ENCODE results near the gene RNF207. TPM values are rescaled to one million over a fixed set of nuclear protein-coding genes. Genes with fewer than 3 reads are reported as not detected.

Gene RNF207
- total RNA-seq, 4 donors from 2014 or later, result 56.9 to 153 (median 118) TPM

GRCh38 chr1:6199298-6200187, 6.4 kb upstream of the RNF207 start, which contains the start of gene RPL22:
Gene RPL22, minus strand, starts transcription at chr1:6199595. Its CDS starts 22 bp downstream, at chr1:6199573.
- TF ChIP-seq POLR2A (IDR thresholded peaks at IDR 0.05) (peak; percentile 46 to 79), CTCF (IDR thresholded peaks at IDR 0.05) (peak in 3 of 6 experiments; percentile 3 to 28 (median 10))
- H3K27me3 ChIP-seq, result no peaks in the 10 kb centered on the region
- DNase-seq, result peak; percentile 97 to 100 (median 99)
- peak within 1 kb of the TSS; percentile 81 to 100 (median 91) for H3K4me3 ChIP-seq
- H3K27ac ChIP-seq, result peak within 1 kb of the TSS; percentile 67 to 83 (median 79)
- H3K4me1 ChIP-seq, result peaks cover 0 to 24% (median 12%) of the 10 kb centered on the region in 4 donors
- no peaks in the 10 kb centered on the region for H3K9me3 ChIP-seq
- peaks cover 0 to 20% (median 0%) of the 10 kb centered on the region in 3 donors for H3K36me3 ChIP-seq

DNA sequence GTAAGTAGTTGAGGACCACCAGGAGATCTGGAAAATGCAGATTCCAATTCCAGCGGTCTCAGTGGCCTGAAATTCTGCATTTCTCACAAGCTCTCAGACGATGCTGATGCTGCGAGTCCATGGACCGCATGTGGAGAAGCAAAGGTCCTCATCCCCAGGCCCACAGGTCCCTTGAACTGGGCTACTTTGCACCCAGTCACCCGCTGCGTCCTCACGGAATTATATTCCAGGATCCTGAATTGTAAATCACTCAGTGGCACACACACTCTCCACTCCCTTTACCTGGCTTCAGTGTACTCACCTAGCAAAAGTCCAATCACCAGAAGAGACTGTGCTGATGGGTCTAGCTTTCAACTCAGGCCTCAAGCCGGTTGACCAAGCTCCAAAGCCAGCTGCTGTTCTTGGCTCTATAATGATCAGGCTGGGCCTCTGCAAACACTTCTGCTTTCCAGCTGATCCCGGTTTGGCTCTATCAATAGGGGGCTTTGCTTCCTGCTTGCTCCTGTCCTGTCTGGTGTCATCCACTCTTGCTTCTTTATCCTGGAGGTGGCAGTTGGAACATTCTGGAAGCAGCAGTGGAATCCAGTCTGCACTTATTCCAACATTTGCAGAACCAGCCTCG, 5.6 kb upstream of the RNF207 start:
- Histone ChIP-seq H3K4me1 (peaks cover 0 to 31% (median 18%) of the 10 kb centered on the region in 4 donors), H3K27me3 (no peaks in the 10 kb centered on the region), H3K27ac (peak overlapping the region; percentile 67 to 83 (median 79)), H3K36me3 (peaks cover 0 to 13% (median 0%) of the 10 kb centered on the region in 3 donors), H3K4me3 (peak overlapping the region; percentile 81 to 100 (median 91)), H3K9me3 (no peaks in the 10 kb centered on the region)
- TF ChIP-seq CTCF (IDR thresholded peaks at IDR 0.05) (no peak), POLR2A (IDR thresholded peaks at IDR 0.05) (no peak)
- DNase-seq, result no peak

DNA sequence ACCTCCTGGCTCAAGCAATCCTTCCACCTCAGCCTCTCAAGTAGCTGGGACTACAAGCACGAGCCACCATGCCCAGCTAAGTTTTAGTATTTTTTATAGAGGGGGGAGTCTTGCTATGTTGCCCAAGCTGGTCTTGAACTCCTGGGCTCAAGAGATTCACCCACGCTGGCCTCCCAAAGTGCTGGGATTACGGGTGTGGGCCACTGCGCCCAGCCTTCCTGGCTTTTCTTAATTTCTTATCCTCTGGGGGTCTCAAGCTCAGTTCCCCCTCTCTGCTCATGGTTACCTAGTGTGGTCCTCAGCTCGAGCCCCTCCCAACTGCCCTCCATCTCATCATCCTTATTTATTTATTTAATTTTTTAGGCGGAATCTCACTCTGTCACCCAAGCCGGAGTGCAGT, 3.7 kb upstream of the RNF207 start:
- no peak for TF ChIP-seq POLR2A (IDR thresholded peaks at IDR 0.05)
- TF ChIP-seq CTCF (IDR thresholded peaks at IDR 0.05), result no peak
- no peak for DNase-seq

GRCh38 chr1:6206520-6206855, 569 bp downstream of the RNF207 start:
- H3K9me3 ChIP-seq, result no peaks in the 10 kb centered on the region
- no peak for DNase-seq
- peaks cover 0 to 7% (median 0%) of the 10 kb centered on the region in 3 donors for H3K36me3 ChIP-seq
- TF ChIP-seq POLR2A (IDR thresholded peaks at IDR 0.05) (no peak), CTCF (IDR thresholded peaks at IDR 0.05) (no peak)
- H3K4me3 ChIP-seq, result peak overlapping the region; percentile 38 to 69 (median 47)
- H3K4me1 ChIP-seq, result peaks cover 5 to 44% (median 25%) of the 10 kb centered on the region in 4 donors
- no peaks in the 10 kb centered on the region for H3K27me3 ChIP-seq
- peak overlapping the region in 3 of 4 donors; percentile 44 to 78 (median 77) for H3K27ac ChIP-seq

More for the DNA sequence above, 3.7 kb upstream of the RNF207 start:
- no peaks in the 10 kb centered on the region for H3K27me3 ChIP-seq
- no peaks in the 10 kb centered on the region for H3K9me3 ChIP-seq
- peaks cover 0 to 49% (median 24%) of the 10 kb centered on the region in 4 donors for H3K4me1 ChIP-seq
- no peaks in the 10 kb centered on the region for H3K36me3 ChIP-seq
- no peak overlapping the region for H3K27ac ChIP-seq
- no peak overlapping the region for H3K4me3 ChIP-seq

DNA sequence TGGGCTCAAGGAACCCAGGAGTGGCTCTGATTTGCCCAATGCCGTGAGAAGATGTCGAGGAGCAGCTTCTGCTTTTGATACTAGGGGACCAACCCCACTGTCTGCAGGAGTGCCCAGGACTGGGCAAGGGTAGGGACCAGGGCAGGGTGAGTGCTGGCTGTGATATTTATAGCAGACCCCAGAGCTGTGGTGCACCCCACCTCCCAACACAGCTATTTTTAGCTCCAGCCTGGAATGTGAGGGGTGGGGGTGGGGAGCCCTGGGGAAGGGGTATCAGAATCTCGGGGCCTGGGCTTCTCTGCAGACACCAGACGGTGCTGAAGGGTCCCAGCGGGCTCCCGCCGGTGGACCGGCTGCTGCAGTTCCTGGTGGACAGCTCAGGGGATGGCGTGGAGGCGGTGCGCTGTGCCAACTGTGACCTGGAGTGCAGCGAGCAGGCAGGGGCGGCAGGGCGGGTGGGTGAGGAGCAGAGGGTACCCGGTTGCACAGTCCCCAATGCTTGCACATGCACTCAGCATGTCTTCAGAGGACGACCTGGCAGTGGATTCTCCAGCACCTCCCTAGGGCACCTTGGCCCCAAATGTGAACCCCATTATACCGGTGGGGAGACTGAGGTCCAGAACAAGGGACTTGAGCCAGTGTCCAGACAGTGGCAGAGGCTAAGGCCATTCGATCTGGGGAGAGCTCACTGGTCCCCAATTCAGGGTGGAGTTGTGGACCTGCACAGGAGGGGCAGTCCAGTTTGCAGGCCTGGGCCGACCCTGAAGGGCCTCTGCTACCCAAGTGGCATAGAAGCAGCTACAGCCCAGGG, 1.4 kb downstream of the RNF207 start:
- peaks cover 0 to 7% (median 0%) of the 10 kb centered on the region in 3 donors for H3K36me3 ChIP-seq
- DNase-seq, result no peak
- peaks cover 5 to 44% (median 25%) of the 10 kb centered on the region in 4 donors for H3K4me1 ChIP-seq
- no peak overlapping the region for H3K27ac ChIP-seq
- H3K9me3 ChIP-seq, result no peaks in the 10 kb centered on the region
- TF ChIP-seq POLR2A (IDR thresholded peaks at IDR 0.05) (no peak), CTCF (IDR thresholded peaks at IDR 0.05) (no peak)
- H3K4me3 ChIP-seq, result peak overlapping the region in 1 of 4 donors; percentile 69
- no peaks in the 10 kb centered on the region for H3K27me3 ChIP-seq
